HK-2 (cell line): ENCODE data around the gene URB2.
"Not testable (repeated sequence)": the region's sequence is repeated elsewhere in the genome, so short reads cannot be mapped to it uniquely, and the experiment has no call there.

Source experiments
- DNase-seq: peaks from one replicate; pipeline ENCODE4 v3.0.0-alpha.2; 2018; ENCODE audit not compliant: unreplicated experiment

Gene URB2

DNA sequence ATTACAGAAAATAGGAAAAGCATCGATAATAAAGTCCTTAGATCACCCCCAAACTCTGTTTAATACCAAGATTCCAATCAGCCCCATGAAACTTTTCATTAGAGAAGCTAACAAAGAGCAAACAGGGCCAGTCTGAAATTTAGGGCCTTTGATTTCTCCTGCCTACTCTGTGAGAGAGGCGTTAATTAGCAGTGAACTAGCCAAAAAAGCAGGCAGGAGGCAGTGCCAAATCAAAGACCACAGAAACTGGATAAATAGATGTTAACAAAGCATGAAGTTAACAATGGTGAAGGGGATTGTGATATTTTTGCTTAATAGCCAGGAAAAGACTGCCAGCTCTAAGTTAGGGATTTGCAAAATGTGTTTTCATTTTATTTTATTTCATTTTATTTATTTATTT lies 11.3 kb upstream of the URB2 start:
- DNase-seq = no peak

DNA sequence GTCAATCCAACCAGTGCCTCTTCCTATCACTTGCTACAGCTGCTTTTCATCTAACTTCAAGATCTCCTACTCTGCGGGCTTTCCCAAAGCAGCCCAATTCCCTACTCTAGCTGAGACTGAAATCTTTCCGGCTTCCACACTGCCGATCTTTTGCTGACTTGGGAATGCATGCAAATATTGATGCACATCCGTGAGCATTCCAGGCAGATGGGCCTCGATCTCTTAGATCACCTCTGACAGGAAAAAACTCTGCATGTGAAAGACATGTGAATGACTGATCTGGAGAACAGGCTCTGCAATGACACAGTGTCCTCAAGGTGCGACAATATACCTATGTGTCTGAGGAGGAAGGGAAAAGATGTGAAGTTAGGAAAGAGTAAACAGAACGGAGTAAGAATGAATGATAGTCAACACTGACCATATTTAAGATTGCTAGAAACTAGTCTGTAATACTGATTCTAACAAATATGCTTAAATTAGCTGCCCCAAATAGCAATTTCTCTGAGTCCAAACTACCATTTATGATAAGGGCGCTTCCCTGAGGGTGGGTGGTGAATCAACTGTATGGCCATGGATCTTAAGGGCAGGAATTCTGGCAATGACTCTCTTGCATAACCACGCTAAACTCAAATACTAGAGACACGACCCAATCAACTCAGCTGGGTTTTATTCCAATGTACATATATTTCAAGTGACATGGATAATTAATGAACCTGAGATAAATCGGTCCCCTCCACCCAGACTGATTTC lies 8.5 kb upstream of the URB2 start:
- no peak for DNase-seq

DNA sequence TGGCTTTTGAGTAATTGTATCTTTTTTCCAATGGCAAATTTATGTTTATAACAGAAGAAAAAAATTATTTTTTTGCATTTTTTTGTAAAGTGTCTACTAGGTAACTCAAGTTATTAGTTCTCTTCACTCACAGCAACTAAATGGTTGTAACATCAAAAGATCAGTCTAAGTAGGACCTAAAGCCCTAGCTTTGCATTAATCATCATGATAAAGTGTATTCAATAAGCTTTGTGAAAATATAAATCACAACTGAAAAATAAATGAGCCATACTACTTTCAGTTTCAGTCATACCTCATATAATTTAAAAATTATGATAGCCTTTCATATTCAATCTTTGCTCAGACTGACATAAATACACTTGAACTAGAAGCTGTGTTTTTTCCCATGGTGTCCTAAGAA lies 7.0 kb upstream of the URB2 start:
- DNase-seq = no peak

DNA sequence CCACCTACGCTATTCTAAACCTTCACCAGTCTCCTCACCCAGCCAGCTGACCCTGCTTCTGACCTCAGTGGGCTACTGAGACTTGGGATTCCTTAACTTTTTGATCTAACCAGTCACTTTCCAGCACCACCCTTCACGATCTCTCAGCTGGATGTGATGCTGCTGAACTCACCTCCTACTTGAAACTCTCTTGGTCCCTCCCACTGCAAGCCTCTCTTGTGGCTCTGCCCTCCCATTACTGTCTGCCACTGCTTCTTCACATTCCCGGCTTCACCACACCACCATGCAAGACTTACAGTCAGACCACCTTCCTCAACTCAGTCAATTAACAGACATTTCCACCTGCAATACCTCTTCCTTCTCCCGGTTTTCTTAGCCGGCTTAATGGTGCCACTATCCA lies 6.4 kb upstream of the URB2 start:
- DNase-seq = no peak

- DNase-seq = no peak
These were observed 5.2 kb upstream of the URB2 start for GRCh38 chr1:229620876-229621275.

- no peak for DNase-seq
These were observed 4.4 kb upstream of the URB2 start for GRCh38 chr1:229621663-229622062.

DNA sequence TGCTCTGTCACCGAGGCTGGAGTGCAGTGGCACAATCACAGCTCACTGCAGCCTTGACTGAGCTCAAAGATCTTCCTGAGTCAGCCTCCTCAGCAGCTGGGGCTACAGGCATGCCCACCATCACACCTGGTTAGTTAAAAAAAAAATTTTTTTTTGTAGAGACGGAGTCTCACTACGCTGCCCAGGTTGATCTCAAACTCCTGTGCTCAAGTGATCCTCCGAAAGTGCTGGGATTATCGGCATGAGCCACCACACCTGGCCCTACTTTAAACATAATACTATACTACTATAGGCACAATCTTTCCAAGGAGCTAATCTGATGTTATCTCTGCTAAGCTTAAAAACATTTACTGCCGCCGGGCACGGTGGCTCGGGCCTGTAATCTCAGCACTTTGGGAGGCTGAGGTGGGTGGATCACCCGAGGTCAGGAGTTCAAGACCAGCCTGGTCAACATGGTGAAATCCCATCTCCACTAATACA lies 3.4 kb upstream of the URB2 start:
- DNase-seq = not testable (repeated sequence)

GRCh38 chr1:229623225-229623624 lies 2.8 kb upstream of the URB2 start:
- no peak for DNase-seq

GRCh38 chr1:229623838-229624237 lies 2.2 kb upstream of the URB2 start:
- no peak for DNase-seq

DNA sequence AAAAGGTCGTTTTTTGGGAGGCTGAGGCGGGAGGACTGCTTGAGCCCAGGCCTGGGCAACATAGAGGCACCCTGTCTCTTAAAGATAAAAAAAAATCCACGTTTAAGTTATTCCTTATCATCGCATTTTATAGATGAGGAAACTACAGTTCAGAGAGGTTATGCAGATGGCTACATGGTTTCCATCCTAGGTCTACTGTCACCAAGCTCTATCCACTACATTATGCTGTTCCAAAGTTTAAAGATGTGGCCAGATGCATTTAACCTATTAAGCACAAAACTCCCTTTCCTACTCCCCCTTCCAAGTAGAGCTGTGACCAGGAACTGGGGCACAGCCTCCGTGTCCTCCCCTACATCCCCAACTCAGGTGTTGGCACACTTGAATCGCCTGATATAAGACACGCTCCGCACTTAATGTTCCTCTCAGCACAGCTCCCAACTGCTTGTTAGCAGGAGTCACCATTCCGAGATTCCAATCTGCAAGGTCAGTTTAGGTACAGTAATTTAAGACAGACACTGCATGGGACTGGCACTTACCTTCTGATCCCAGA lies 1.5 kb upstream of the URB2 start:
- no peak for DNase-seq

GRCh38 chr1:229625071-229625914 lies 754 bp upstream of the URB2 start:
- DNase-seq = peak; percentile 56

- DNase-seq = no peak
These were observed 956 bp downstream of the URB2 start for GRCh38 chr1:229627003-229627402.

GRCh38 chr1:229629261-229629660 lies 3.2 kb downstream of the URB2 start:
- no peak for DNase-seq

DNA sequence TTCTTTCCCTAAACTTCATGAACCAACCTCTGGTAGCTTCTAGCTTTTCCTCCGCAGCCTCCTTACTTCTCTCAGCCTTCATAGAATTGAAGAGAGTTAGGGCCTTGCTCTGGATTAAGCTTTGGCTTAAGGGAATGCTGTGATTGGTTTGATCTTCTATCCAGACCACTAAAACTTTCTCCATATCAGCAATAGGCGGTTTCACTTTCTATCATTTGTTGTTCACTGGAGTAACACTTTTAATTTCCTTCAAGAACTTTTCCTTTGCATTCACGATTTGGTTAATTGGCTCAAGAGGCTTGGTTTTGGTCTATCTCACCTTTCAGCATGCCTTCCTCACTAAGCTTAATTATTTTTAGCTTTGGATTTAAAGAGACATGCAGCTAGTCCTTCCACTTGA lies 5.1 kb downstream of the URB2 start:
- DNase-seq = no peak

DNA sequence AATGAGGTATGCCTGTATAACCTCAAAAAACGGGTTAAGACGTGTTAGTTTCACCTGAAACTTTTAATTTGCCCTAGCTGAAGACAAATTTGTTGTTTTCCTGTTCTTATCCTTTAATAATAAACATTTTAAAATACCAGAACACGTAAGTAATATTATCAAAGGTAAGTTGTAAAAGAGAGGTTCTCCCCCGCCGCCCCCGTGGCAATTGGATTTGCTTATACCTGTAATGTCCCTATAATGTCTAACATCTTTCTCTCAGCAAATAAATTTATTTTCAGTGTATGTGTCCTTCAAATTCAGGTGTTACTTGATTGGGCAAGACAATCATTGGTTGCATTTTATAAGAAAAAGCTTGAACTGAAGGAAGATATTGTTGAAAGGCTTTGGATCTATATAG lies 5.9 kb downstream of the URB2 start:
- no peak for DNase-seq

- DNase-seq = no peak
These were observed 10.0 kb downstream of the URB2 start for GRCh38 chr1:229636042-229636441.

DNA sequence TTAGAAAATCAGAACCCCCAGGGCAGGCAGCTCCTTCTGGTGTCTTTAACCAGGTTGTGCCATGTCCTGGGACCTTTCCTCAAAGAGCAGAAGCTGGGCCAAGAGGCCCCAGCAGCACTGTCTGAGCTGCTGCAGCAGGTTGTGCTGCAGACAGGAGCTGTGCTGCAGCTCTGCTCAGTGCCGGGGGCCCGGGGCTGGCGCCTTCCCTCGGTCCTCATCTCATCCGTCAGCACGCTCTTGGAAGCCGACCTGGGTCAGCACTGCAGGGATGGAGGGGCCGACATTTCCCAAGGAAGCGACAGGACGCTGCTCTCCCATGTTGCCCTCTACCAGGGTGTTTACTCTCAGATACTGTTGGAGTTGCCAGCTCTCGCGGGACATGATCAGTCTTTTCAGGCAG lies 11.7 kb downstream of the URB2 start:
- DNase-seq = no peak

- DNase-seq = no peak
These were observed 14.4 kb downstream of the URB2 start for GRCh38 chr1:229640455-229640854.

- no peak for DNase-seq
These were observed 15.3 kb downstream of the URB2 start for GRCh38 chr1:229641306-229641705.

DNA sequence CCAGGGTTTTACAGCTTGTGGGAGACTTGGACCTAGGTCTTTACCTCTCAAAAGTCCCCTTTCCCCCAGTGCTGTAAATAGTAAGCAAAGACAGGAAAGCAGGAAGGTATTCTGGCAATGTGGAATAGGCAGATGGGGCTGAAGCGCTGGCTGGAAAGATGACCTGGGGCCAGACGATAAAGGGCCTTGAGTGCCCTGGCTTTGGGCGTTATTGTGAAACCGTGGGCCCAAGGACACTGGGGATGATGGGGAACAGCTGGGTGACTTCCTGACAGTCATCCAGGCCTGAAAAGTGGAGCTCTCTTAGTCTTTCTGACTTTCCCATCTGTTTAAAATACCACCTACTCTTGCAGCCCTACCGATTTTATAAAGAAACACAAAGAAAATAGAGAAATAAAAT lies 16.3 kb downstream of the URB2 start:
- no peak for DNase-seq

DNA sequence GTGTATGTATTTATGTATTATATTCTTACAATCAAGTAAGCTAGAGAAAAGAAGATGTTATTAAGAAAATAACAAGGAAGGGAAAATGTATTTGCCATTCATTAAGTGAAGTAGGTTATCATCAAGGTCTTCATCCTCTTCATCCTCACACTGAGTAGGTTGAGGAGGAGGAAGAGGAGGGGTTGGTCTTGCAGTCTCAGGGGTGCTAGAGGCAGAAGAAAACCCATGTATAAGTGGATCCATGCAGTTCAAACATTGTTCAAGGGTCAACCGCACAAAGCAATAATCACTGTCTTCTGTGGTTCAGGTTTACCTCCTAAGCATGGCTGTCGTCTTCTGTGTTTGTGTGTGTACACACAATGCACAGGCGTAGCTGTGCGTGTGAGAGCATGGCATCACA lies 16.9 kb downstream of the URB2 start:
- no peak for DNase-seq

DNA sequence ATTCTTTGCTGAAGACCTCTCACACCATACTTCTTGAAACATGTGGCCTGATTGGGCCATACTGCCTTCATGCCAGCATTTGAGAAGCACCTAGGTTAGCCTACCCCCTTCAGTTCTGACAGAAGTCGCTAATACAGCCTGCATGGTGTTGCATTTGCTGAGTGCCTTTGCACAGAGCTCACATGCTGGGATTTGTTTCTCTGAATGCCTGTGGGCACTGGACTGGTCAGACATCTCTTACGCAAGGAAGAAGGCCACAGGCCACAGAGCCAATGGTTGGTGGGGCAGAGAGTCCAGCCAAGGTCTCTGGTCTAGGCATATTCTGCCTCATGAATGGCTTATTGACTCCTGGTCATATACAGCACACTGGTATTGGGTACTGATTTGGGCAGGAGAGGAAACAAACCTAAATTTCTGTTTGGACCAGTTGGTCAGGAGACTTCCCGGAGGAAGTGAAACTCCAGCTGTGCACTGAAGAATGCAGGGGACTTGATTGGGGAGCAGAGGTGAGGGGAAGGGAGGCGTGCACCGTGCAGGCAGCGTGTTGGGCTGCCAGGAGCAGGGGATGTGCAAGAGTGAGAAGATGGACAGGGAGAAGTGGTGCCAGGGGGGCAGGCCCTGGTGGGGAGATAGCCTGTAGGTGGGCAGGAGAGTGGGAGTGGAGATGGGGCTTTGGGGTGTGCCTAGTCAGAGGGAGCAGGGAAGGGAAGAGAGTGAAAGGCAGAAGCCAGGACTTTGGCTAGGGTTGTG lies 18.1 kb downstream of the URB2 start:
- DNase-seq = no peak
